HG03045 (cell line): ENCODE results near the gene ADCY6.

Experiments
- ATAC-seq: cut with Tn5 transposase; IDR thresholded peaks from one replicate; pipeline ENCODE4 v1.9.1; 2021; ENCODE audit warnings: mild to moderate bottlenecking, moderate library complexity; ENCODE audit not compliant: unreplicated experiment

The ADCY6 gene

GRCh38 chr12:48786591-48787544 is 2.0 kb downstream of the ADCY6 start:
- ATAC-seq = no peak

- no peak for ATAC-seq
These were observed 5.5 kb downstream of the ADCY6 start for GRCh38 chr12:48783432-48783831.

GRCh38 chr12:48782457-48783395 is 6.2 kb downstream of the ADCY6 start:
- ATAC-seq = no peak

- ATAC-seq = no peak
These were observed 7.0 kb downstream of the ADCY6 start for GRCh38 chr12:48781750-48782456.

GRCh38 chr12:48780381-48781025 is 8.4 kb downstream of the ADCY6 start:
- ATAC-seq = no peak

GRCh38 chr12:48779869-48780268 is 9.0 kb downstream of the ADCY6 start:
- ATAC-seq = no peak

- no peak for ATAC-seq
These were observed 11.1 kb downstream of the ADCY6 start for GRCh38 chr12:48777501-48778400.

GRCh38 chr12:48776956-48777355 is 11.9 kb downstream of the ADCY6 start:
- ATAC-seq = no peak

- ATAC-seq = no peak
These were observed 12.8 kb downstream of the ADCY6 start for GRCh38 chr12:48775991-48776649.

- no peak for ATAC-seq
These were observed 13.6 kb downstream of the ADCY6 start for GRCh38 chr12:48775299-48775698.

- no peak for ATAC-seq
These were observed 14.4 kb downstream of the ADCY6 start for GRCh38 chr12:48774516-48774915.

- no peak for ATAC-seq
These were observed 15.2 kb downstream of the ADCY6 start for GRCh38 chr12:48773686-48774085.

GRCh38 chr12:48771588-48772112 is 17.2 kb downstream of the ADCY6 start:
- ATAC-seq = no peak

- ATAC-seq = no peak
These were observed 18.1 kb downstream of the ADCY6 start for GRCh38 chr12:48770756-48771155.

- ATAC-seq = no peak
These were observed 20.2 kb downstream of the ADCY6 start for GRCh38 chr12:48768736-48769135.

- ATAC-seq = no peak
These were observed 20.7 kb downstream of the ADCY6 start for GRCh38 chr12:48768147-48768546.

- ATAC-seq = no peak
These were observed 21.4 kb downstream of the ADCY6 start for GRCh38 chr12:48767521-48767920.

GRCh38 chr12:48767047-48767446 is 21.8 kb downstream of the ADCY6 start:
- no peak for ATAC-seq

GRCh38 chr12:48765753-48766162 is 23.1 kb downstream of the ADCY6 start:
- ATAC-seq = no peak
